Gastrocnemius medialis (tissue), 4 donors: ENCODE data around the gene ARL4A. TPM values are rescaled to one million over a fixed set of nuclear protein-coding genes. Genes with fewer than 3 reads are reported as not detected.
"Not testable (repeated sequence)": the region's sequence is repeated elsewhere in the genome, so short reads cannot be mapped to it uniquely, and the experiment has no call there.

ENCODE experiments used
- ATAC-seq, 2 donors: fragments of 150-250 bp; one replicate each; pipeline ENCODE4 v1.9.1; 2016
- DNase-seq, 2 donors: peaks; one replicate each; pipeline ENCODE4 v3.0.0-alpha.2; 2019
- H3K27ac ChIP-seq, 4 donors: fragments of 200-600 bp; sonication (generic); 1 replicate in 1 of 4; 2 replicates in 3 of 4; pipeline ENCODE4 v1.5.1; 2016 to 2018; ENCODE audit warnings: mild to moderate bottlenecking in 2 of 4, moderate library complexity in 1 of 4
- H3K27me3 ChIP-seq, 3 donors: fragments of 200-600 bp; sonication (generic) in 2 of 3; 1 replicate in 1 of 3; 2 replicates in 2 of 3; pipeline versions ENCODE4 v1.5.1 to v1.6.0; 2016 to 2019; ENCODE audit warnings: mild to moderate bottlenecking in 1 of 3, moderate library complexity in 1 of 3
- H3K36me3 ChIP-seq, 2 donors: fragments of 200-600 bp; sonication (generic) in 1 of 2; one replicate each; pipeline ENCODE4 v1.5.1; 2017 to 2018
- H3K4me1 ChIP-seq, 2 donors: fragments of 200-600 bp; sonication (generic) in 1 of 2; one replicate each; pipeline ENCODE4 v1.5.1; 2016 to 2017; ENCODE audit warnings: mild to moderate bottlenecking in 2 of 2
- H3K4me3 ChIP-seq, 4 donors: fragments of 200-600 bp; sonication (generic) in 3 of 4; 1 replicate in 1 of 4; 2 replicates in 3 of 4; pipeline ENCODE4 v1.5.1; 2016 to 2019; ENCODE audit warnings: mild to moderate bottlenecking in 2 of 4
- H3K9me3 ChIP-seq, 3 donors: fragments of 200-600 bp; sonication (generic) in 2 of 3; 1 replicate in 1 of 3; 2 replicates in 2 of 3; pipeline ENCODE4 v1.5.1; 2016 to 2019
- CTCF ChIP-seq, 5 experiments: fragments of 450-650 bp in 3 of 5; fragments of 200-600 bp in 2 of 5; sonication (generic) in 2 of 5; IDR thresholded peaks in 4 of 5; conservative IDR thresholded peaks in 1 of 5; 1 replicate in 4 of 5; 2 replicates in 1 of 5; pipeline ENCODE4 v1.5.1; 2016 to 2019; ENCODE audit warnings: antibody characterized with exemption in 5 of 5, mild to moderate bottlenecking in 3 of 5, moderate library complexity in 3 of 5
- POLR2A ChIP-seq, 2 donors: fragments of 450-650 bp; IDR thresholded peaks; one replicate each; pipeline ENCODE4 v1.6.1; 2017; ENCODE audit warnings: antibody characterized with exemption in 2 of 2, mild to moderate bottlenecking in 2 of 2, moderate library complexity in 2 of 2
- in situ Hi-C, 4 donors: fragments of 200-750 bp; cut with MboI; loops; one replicate each; pipeline versions ENCODE4 v1.15.0 to v1.8.0; 2017; ENCODE audit warnings: low sequenced_read_pairs in 4 of 4
- intact Hi-C: fragments of 100-400 bp; cut with DNase I; formaldehyde crosslinking; loops from one replicate; pipeline ENCODE4 v1.15.1; 2023; ENCODE audit warnings: low total_unique reads
- total RNA-seq, 4 donors: library from RNA; depleted of rRNA; stranded (reverse); fragments of >200 nt; gene quantifications; one replicate each; pipeline versions ENCODE4 v1.1.0 to v1.2.3, GENCODE V29; 2016

The ARL4A gene
- total RNA-seq, 4 donors from 2014 or later = 8.6 to 20.4 (median 14.2) TPM

DNA sequence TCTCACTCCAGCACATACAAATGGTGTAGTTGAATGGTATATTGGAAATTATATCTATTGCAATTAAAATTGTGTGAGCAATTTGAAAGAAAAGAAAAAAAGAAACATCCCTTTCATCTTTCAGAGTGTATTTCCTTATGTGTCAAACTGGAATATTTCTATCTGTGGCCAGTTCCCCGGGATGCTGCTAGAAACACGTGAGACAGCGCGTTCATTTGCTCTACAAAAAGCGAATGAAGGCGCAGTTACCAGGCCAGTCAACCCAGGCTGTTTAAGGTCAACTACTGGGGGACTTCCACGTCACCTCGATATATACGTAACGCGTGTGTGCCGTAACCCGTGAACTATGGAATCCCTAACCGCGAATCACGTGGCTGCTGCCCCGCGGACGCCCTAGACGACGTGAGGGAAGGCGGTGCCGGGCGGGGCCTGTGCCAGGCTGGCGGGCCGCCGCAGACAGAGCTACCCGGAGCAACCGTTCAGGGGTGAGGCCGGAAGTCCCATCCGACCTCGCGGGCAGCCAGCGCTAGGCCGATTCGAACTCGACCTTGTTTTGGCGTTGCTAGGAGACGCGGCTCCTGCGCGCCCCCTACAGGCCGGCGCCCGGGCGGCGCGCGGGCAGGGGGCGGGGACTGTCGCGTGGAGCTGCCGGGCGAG is 1.1 kb upstream of the ARL4A start:
- Histone ChIP-seq H3K4me1 (peaks cover 0 to 15% of the 10 kb centered on the region in 2 donors), H3K36me3 (no peaks in the 10 kb centered on the region), H3K9me3 (no peaks in the 10 kb centered on the region), H3K27ac (peak overlapping the region; percentile 80 to 87 (median 86)), H3K27me3 (no peaks in the 10 kb centered on the region), H3K4me3 (peak overlapping the region; percentile 87 to 96 (median 91))
- intact Hi-C loops (loop anchor here (2.0 to 5.0 kb wide), 5 partner anchors 28 to 491 kb away; partner anchors contain the start of gene TMEM106B), in situ Hi-C loops (no loop called here)
- ATAC-seq (peak; percentile 79 to 81), DNase-seq (peak; percentile 72 to 85)
- TF ChIP-seq CTCF (IDR thresholded peaks at IDR 0.05 in 4 of 5, conservative IDR thresholded peaks at IDR 0.05 in 1 of 5) = peak; percentile 72 to 98 (median 94)
- TF ChIP-seq POLR2A (IDR thresholded peaks at IDR 0.05) = no peak

DNA sequence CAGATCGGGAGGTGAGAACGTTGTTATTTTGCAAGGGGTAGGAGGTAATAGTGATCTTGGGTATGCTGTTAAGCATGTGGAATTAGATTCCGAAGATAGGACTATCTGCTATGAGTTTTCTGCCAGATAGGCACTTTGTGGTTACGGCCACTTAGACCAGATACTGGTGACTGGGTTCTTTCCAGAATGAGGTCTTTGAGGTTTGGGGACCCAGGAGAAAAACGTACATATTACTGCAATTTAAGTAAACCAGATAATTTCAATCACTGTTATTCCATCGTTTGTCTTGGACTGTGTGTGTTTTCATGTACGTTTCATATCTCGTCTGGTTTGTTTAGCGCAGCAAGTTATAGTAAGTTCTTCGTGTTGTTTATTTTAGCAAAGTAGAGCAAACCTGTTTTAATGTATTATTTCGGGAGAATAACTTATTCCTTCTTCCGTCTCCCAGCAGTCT is 312 bp downstream of the ARL4A start:
- intact Hi-C loops = loop anchor here (2.0 to 5.0 kb wide), 5 partner anchors 27 to 490 kb away; partner anchors contain the start of gene TMEM106B
- no peaks in the 10 kb centered on the region for H3K9me3 ChIP-seq
- TF ChIP-seq POLR2A (IDR thresholded peaks at IDR 0.05) (no peak), CTCF (IDR thresholded peaks at IDR 0.05 in 4 of 5, conservative IDR thresholded peaks at IDR 0.05 in 1 of 5) (no peak)
- H3K4me3 ChIP-seq = peak overlapping the region; percentile 87 to 96 (median 91)
- DNase-seq (no peak), ATAC-seq (peak; percentile 16 to 33)
- in situ Hi-C loops = no loop called here
- peaks cover 0 to 15% of the 10 kb centered on the region in 2 donors for H3K4me1 ChIP-seq
- no peaks in the 10 kb centered on the region for H3K36me3 ChIP-seq
- H3K27me3 ChIP-seq = no peaks in the 10 kb centered on the region
- H3K27ac ChIP-seq = peak overlapping the region; percentile 58 to 87 (median 83)

DNA sequence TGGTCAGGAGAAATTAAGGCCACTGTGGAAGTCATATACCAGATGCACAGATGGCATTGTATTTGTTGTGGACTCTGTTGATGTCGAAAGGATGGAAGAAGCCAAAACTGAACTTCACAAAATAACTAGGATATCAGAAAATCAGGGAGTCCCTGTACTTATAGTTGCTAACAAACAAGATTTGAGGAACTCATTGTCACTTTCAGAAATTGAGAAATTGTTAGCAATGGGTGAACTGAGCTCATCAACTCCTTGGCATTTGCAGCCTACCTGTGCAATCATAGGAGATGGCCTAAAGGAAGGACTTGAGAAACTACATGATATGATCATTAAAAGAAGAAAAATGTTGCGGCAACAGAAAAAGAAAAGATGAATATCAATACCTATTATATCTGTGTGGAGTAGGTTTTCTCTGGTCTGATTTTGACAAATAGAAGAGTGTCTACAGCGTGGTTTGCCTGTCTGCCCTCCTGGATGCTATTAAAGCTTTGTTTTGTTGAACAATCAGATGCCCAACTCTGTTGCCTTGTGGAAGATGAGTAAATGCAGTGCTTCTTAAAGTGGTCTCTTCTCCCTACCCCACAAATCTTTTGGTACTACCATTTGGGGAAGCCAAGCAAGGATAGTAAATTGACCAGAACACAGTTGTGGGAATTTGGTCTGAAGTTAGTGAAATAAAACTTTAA is 1.2 kb downstream of the ARL4A start:
- H3K9me3 ChIP-seq, H3K27me3 ChIP-seq, in situ Hi-C loops, DNase-seq, H3K36me3 ChIP-seq, H3K27ac ChIP-seq, ATAC-seq: not testable (repeated sequence)
- intact Hi-C loops = loop anchor here (5.0 kb wide), 3 partner anchors 84 to 489 kb away; partner anchors contain the start of gene TMEM106B
- Histone ChIP-seq H3K4me1 (peaks cover 0 to 15% of the 10 kb centered on the region in 2 donors), H3K4me3 (peak overlapping the region; percentile 87 to 96 (median 91))

DNA sequence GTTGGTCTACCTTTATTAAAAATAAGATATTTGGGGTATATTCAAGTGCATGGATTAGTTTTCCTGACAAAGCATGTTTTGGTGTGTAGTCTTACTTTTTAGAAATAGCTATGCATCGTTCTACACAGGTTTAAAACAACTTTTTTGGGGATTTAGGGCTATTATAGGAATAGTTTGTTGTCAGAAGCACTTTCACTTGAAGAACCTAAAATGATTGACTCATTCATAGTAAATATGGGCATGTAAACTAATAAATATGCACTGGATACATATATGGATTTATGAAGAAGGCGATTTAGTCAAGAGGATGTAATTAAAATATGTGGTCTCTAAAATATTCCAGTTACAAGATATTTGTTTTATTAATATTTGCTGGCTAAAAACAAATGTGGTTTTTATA is 2.0 kb downstream of the ARL4A start:
- Histone ChIP-seq H3K36me3 (no peaks in the 10 kb centered on the region), H3K27ac (no peak overlapping the region), H3K27me3 (no peaks in the 10 kb centered on the region), H3K4me3 (peak overlapping the region; percentile 16 to 87 (median 40)), H3K4me1 (peaks cover 0 to 15% of the 10 kb centered on the region in 2 donors), H3K9me3 (no peaks in the 10 kb centered on the region)
- intact Hi-C loops = loop anchor here (5.0 kb wide), 3 partner anchors 83 to 488 kb away; partner anchors contain the start of gene TMEM106B
- no peak for ATAC-seq
- in situ Hi-C loops = no loop called here
- TF ChIP-seq CTCF (IDR thresholded peaks at IDR 0.05 in 4 of 5, conservative IDR thresholded peaks at IDR 0.05 in 1 of 5) = no peak
- no peak for DNase-seq
